GM12801 (cell line): Measurements from ENCODE around the gene TARBP2.

Experiments
- TF ChIP-seq, protein P1 (sequence below): IDR thresholded peaks from one replicate; pipeline ENCODE4 v1.5.1; 2011; ENCODE audit warnings: control low read depth; ENCODE audit not compliant: insufficient read length; ENCODE audit errors: extremely low read depth

Gene TARBP2

DNA sequence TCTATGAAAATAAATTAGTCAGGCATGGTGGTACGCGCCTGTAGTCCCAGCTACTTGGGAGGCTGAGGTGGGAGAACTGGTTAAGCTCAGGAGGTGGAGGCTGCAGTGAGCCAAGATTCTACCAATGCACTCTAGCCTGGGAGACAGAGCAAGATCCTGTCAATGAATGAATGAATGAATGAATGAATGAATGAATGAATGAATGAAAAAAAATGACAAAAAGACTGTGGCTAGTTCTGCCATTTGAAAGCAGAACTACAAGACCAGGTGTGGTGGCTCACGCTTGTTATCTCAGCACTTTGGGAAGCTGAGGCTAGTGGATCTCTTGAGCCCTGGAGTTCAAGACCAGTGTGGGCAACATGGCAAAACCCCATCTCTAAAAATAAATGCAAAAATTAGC lies 38.4 kb downstream of the TARBP2 start:
- TF ChIP-seq, protein P1, sequence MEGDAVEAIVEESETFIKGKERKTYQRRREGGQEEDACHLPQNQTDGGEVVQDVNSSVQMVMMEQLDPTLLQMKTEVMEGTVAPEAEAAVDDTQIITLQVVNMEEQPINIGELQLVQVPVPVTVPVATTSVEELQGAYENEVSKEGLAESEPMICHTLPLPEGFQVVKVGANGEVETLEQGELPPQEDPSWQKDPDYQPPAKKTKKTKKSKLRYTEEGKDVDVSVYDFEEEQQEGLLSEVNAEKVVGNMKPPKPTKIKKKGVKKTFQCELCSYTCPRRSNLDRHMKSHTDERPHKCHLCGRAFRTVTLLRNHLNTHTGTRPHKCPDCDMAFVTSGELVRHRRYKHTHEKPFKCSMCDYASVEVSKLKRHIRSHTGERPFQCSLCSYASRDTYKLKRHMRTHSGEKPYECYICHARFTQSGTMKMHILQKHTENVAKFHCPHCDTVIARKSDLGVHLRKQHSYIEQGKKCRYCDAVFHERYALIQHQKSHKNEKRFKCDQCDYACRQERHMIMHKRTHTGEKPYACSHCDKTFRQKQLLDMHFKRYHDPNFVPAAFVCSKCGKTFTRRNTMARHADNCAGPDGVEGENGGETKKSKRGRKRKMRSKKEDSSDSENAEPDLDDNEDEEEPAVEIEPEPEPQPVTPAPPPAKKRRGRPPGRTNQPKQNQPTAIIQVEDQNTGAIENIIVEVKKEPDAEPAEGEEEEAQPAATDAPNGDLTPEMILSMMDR = no peak

DNA sequence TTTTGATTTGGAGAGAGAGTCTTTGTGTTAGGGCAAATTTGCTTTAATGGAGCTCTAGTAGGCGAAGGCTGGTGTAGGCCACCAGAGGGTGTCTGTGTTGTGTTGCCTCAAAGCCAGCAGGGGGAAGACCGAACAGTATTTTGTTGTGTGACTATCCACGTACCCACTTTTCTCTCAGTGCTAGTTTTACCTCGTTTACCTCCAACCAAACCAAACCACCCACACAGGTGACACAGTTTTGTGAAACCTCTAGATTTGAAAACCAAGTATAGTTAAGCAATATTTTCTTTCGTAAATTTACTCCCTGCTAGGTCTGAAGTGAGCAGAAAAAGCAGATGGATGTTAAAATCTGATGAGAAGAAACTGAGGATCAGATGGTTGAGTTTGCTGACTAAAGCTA lies 42.5 kb downstream of the TARBP2 start:
- TF ChIP-seq, protein P1 = no peak

DNA sequence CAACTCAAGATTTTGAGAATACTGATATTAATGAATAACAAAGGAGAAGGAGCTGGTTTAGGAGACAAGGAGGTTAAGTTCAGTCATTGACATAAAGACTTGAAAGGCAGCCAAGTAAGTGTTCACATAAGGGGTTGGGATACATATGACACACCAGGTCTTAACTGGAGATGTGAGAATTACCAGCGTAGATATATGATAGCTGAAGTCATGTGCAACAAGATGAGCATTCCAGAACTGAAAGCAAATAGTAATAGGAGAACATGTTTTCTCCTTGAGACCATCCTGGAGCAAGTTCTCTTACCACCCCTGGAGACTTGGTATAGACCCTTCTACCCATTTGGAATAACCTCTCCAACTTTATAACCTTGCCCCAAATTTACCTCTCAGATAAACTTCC lies 49.5 kb downstream of the TARBP2 start:
- TF ChIP-seq, protein P1 = no peak

DNA sequence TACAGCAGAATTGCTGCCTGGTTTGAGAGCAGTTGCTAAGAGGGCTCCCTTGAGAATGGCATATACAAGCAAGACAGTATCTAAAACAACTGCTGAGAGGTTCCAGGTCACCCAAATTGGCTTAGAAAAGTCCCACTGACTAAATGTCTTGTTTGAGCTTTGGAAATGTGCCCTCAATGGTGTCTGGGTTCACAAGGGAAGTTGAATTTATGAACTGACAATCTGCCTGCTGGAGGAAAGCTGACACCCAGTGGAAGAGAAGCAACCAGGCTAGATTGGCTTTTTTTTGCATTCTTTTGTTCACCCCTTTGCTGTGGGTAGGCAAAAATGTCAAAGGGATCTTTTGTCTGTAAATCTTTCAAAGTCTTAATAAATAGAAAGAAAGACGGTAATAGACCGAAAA lies 50.8 kb downstream of the TARBP2 start:
- TF ChIP-seq, protein P1 = no peak

DNA sequence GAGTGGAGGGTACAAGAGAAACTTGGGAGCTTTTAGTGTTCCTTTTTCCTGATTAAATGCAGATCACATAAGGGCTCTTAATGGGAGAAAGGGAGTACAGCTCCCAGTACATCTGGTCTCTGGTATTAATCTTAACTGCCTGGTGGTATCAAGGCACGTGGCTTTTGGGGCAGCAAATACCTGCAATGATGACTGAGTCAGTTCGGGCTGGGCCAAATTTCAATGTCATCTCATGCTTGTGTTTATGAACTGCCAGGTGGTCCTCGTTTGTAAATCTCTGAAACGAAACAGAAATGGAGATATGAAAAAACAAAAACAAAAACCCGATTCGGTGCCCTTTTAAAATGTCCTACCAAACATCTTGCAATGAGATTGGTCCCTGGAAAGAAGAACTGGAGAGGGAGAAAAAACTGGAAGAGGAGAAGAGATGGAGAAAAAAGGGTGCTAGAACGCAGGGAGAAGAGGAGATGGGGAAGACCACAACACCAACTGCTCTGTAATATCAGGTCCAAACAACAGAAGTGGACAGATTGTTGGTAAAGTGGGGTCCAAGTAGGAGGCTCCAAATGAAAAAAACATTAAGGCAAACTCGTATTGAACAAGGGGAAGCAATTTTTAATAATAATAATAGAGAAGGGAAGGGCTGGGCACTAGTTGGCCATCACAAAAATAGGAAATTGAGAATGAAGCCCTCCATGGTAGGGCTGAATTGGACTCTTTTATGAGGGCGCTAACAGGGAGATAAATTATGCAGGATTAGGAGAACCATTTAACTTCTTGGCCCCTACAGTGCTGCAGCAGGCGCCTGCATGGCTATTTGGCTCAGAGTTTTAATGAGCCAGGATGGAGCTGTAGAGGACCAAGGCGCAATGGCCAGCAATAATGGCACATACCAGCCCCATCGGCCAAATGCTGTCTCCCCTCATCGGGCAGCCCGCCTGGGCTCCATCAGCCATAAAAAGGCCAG lies 51.6 kb downstream of the TARBP2 start:
- TF ChIP-seq, protein P1 = no peak
